GM15510 (cell line): ENCODE measurements around the gene NDRG3.

Experiments used
- POLR2A ChIP-seq: IDR thresholded peaks from 3 replicates; pipeline ENCODE4 v1.6.1; 2011; ENCODE audit warnings: borderline replicate concordance; ENCODE audit not compliant: insufficient read length; ENCODE audit errors: extremely low read depth

NDRG3 gene

GRCh38 chr20:36745927-36746659, at the start of gene NDRG3:
NDRG3 (minus strand) TSS chr20:36746090; CDS start chr20:36721735, 24,355 bp downstream.
- peak; percentile 64 for TF ChIP-seq POLR2A

GRCh38 chr20:36794116-36794474, 48.2 kb upstream of the NDRG3 start:
- no peak for TF ChIP-seq POLR2A

GRCh38 chr20:36793294-36794115, 47.6 kb upstream of the NDRG3 start:
- TF ChIP-seq POLR2A: no peak

DNA sequence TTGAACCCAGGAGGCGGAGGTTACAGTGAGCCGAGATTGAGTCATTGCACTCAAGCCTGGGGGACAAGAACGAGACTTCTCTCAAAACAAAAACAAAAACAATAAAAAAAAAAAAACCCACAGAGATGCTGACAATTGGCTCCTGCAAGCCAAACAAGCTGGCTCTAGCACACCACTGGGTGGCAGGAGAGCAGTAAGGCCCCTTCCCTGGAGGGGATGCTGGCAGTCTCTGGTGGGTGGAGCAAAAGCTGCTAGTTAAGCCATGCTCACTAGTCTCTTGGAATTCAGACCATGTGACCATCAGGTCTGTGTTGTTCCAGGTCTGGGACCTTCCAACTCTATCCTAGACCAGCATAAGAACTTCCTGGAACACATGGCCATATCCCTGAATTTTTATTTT, 46.5 kb upstream of the NDRG3 start:
- no peak for TF ChIP-seq POLR2A

DNA sequence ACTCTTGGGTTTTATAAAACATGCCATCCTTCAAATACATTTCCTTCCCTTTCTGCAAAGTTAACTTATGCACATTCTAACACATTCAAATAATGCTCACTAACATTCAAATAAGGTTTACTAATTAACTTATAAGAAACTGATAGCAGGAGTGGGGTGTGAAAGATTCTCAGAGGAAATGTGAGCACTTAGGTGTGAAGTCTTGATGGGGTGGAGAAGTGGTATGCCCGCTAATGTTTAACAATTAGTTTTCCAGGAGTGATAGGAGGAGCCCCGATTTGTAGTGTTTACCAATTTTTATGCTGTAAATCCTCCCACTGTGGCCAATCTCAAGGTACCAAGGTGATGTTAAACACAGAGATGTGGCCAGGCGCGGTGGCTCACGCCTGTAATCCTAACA, 46.0 kb upstream of the NDRG3 start:
- TF ChIP-seq POLR2A: no peak

GRCh38 chr20:36786663-36787062, 40.8 kb upstream of the NDRG3 start:
- no peak for TF ChIP-seq POLR2A

DNA sequence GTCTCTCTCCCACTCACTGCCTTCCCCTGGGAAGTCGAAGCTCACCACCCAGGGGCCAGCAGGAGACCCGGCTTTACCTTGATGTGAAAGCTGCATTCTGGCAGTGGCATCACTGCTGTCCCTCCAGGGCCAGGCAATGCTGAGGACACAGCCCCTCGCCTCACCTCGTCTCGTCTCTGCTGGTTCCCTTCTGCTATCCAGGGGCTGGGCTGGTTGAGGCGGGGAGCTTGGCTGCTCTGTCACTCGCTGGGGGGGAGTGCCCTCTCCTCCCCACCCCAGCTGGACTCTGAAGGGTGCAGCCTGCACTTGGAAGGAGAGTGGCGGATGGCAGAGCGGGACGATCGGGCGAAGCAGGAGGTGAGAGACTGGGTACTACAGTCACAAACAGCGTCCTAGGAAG, 40.4 kb upstream of the NDRG3 start:
- TF ChIP-seq POLR2A: no peak

DNA sequence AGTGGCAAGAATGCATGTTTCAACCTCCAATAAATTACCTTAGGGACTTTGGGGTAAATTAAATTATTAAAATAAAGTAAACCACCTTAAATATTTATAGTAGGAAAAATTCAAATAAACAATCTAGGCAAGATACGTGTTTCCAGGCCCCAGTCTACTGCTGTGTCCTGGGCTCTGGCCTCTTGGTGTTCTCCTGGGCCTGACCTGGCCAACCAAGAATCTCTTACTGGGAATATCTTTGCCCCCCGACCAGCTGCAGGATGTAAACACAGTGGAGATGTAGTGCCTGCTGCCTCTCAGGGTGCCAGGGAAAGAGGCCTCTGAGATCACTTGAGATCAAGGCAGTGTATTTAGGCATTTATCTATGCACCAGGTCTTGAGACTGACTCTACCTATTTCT, 39.4 kb upstream of the NDRG3 start:
- no peak for TF ChIP-seq POLR2A

DNA sequence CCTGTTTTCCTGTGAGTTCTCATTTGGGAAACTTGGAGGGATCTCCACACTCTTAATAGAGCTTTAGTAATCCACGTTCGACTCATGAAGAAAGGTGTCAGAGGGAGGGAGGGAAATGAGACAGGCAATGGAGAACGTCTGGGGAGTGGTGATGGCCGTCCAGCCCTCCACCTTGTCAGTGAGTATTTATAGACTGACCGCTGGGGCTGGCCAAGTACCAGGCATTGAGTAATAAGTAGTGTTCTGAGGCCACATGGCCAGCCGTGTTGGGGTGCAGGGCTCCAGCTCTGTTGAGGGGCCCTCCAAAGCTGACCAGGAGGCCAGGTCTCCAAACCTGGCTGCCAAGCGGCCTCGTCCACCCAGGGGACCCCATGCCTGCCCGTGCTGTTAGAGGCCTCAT, 39.0 kb upstream of the NDRG3 start:
- no peak for TF ChIP-seq POLR2A

GRCh38 chr20:36784116-36784515, 38.2 kb upstream of the NDRG3 start:
- no peak for TF ChIP-seq POLR2A

- TF ChIP-seq POLR2A: no peak
Observed at GRCh38 chr20:36779656-36780025, 33.8 kb upstream of the NDRG3 start.

GRCh38 chr20:36778831-36779655, 33.2 kb upstream of the NDRG3 start:
- no peak for TF ChIP-seq POLR2A

DNA sequence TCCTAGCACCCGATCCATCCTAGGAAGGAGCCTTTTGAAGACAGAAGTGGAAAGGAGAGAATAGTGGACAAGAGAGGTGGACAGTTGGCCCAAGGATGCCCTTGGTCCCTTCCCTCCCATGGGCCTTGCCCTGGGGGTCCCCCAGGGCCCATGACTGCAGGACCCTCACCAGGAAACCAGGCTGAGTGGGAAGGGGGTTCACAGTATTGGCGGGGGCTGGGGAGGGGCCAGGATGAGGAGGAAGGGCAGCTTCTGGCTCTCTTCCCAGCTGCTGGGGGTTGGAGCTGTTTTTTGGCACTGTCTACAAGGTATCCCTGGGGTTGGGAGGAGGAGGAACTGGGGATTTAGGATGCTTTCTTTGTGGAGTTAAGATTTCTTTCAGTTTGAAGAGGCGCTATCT, 31.7 kb upstream of the NDRG3 start:
- TF ChIP-seq POLR2A: no peak

- TF ChIP-seq POLR2A: no peak
Observed at GRCh38 chr20:36777167-36777566, 31.3 kb upstream of the NDRG3 start.

DNA sequence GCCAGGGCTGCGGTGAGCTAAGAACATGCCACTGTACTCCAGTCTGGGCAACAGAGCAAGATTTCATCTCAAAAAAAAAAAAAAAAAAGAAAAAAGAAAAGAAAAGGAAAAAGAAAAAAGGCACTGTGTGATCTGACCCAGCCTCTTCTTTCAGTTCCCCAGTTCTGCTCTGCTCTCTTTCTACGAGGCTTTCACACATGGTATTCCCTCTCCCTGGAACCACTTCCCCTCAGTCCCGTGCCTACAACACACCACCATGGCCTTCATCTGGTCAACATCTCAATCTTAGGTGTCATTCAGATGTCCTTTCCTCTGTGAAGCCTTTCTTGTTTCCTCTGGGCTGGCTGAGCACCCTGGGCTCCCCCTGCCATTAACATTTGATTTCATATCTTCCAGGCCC, 29.9 kb upstream of the NDRG3 start:
- TF ChIP-seq POLR2A: no peak
